ENCODE data around the gene ARHGAP6.
"Not testable (repeated sequence)": the region's sequence is repeated elsewhere in the genome, so short reads cannot be mapped to it uniquely, and the experiment has no call there.

ARHGAP6 gene

DNA sequence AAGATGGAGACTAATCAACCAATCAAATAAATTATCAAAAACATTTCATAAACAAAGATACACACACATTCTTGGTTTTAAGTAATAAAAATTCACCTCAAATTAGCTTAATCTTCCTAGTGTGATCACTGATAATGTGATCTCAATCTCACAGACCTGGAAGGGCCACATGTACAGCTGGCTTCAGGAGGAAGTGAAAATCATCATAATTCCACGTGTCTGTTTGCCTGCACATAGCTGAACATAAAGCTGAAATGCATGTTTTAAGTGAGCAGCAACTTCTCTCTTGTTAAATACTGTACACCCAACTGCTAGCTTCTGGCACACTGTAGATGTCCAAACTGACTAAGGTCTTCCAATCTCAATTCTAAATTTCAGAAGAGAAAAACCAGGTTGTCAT lies 53.8 kb downstream of the ARHGAP6 start:
- peaks cover 5% of the 10 kb centered on the region for H3K27me3 Mint-ChIP-seq

DNA sequence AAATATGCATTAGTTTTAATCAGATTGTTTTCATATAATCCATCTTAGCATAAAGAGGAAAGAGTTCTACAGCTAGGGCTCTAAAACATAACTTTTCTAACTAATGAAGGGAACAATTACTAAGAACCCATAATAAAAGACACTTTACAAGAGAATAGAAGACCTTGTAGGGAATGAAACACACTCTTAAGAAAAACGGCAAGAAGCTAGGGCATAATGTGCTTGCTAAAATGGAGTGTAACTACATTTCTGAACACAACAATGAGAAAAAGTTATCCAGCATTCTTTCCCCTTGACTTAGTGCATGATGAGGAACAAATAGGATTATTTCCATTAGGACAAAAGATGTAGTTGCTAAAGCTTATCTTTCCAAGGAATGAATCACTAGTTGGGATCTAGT lies 54.6 kb downstream of the ARHGAP6 start:
- Mint-ChIP-seq H3K9me3 (peaks cover 3% of the 10 kb centered on the region), H3K4me3 (no peak overlapping the region)

More for the DNA sequence above, 53.8 kb downstream of the ARHGAP6 start:
- no peaks in the 10 kb centered on the region for H3K4me1 Mint-ChIP-seq (ENCODE audit: low read depth)
- H3K9me3 Mint-ChIP-seq = peaks cover 3% of the 10 kb centered on the region
- no peaks in the 10 kb centered on the region for H3K36me3 Mint-ChIP-seq (ENCODE audit: low read depth)
- H3K4me3 Mint-ChIP-seq = no peak overlapping the region
- H3K27ac Mint-ChIP-seq = no peak overlapping the region

DNA sequence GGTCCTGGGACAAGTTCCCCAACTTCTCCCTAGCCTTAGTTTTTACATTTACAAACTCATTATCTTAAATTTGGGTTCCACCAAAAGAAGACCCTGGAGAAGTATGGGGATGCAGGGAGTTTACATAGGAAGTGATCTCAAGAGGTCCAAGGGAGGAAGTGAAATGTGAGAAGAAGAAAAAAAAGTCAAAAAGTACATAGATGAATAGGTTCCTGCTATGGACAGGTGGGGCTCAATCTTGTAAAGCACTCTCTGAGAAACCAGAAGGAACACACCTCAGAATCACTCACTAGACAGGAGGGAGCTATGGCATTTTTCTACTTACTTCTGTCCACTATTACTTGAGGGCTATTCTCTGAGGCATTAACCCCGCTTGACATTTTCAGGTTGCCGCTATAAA lies 56.6 kb downstream of the ARHGAP6 start:
- Mint-ChIP-seq H3K4me1 (ENCODE audit: low read depth) (no peaks in the 10 kb centered on the region), H3K27me3 (no peaks in the 10 kb centered on the region), H3K9me3 (no peaks in the 10 kb centered on the region), H3K27ac (no peak overlapping the region), H3K36me3 (ENCODE audit: low read depth) (no peaks in the 10 kb centered on the region), H3K4me3 (no peak overlapping the region)

More for the DNA sequence above, 54.6 kb downstream of the ARHGAP6 start:
- no peak overlapping the region for H3K27ac Mint-ChIP-seq
- peaks cover 5% of the 10 kb centered on the region for H3K27me3 Mint-ChIP-seq
- no peaks in the 10 kb centered on the region for H3K36me3 Mint-ChIP-seq (ENCODE audit: low read depth)
- H3K4me1 Mint-ChIP-seq (ENCODE audit: low read depth) = no peaks in the 10 kb centered on the region

DNA sequence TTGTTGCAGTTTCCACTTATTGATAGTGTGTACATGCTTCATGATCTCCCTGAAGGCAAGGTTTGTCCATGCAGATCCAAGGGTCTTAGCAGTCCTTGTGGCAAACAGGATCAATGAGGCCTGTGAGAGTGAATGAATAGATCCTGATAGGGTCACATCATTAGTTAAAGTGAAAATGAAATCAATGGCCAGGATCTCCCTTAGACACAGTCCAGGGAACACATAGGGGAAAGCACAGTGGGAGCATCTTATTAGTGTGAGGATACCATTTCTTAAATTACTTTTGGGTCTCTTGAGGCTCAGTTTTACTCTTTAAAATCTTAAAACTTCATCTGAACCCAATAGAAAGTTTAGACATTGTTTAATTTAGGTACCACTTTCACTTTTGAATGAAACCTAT lies 59.3 kb downstream of the ARHGAP6 start:
- Mint-ChIP-seq H3K27me3 (no peaks in the 10 kb centered on the region), H3K4me1 (ENCODE audit: low read depth) (no peaks in the 10 kb centered on the region), H3K27ac (no peak overlapping the region), H3K36me3 (ENCODE audit: low read depth) (no peaks in the 10 kb centered on the region), H3K9me3 (no peaks in the 10 kb centered on the region), H3K4me3 (no peak overlapping the region)

DNA sequence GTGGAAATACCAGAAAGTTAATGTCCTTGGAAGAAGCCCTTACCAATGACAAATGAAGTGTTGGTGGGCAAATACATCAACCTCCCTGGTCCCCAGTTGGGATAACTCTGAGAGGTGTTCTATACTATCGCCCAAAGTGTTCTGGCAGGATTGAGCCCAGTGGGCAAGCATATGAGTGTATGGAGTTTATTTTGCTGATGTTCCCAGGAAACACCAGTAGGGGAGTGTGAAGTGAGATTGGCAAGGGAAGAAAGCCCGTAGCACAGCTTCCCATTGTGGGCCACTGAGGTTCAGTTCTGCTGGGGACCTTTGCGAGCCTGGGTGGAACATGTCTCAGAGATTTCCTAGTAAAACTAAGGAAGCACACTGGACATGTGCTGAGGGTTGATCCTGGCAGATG lies 65.1 kb downstream of the ARHGAP6 start:
- Mint-ChIP-seq H3K9me3 (no peaks in the 10 kb centered on the region), H3K27ac (no peak overlapping the region), H3K4me1 (ENCODE audit: low read depth) (no peaks in the 10 kb centered on the region), H3K4me3 (no peak overlapping the region), H3K27me3 (no peaks in the 10 kb centered on the region), H3K36me3 (ENCODE audit: low read depth) (no peaks in the 10 kb centered on the region)

DNA sequence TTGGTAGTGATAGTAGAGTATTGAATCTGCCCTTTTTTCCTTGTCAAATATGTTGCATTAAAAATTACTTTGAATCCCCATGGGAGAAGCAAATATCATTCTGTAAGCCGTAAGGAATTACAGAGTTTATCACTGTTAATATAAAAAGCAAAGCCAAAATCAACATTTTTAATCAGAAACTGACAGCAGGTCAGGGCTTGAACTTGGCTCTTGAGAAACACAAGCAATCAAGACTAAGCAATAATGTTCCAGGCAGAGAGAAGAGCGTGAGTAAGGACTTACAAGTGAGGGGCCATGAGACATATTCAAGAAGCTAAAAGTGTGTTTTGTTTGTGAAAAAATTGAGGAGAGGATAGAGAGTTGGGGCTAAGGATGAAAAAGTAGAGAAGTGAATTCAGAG lies 68.2 kb downstream of the ARHGAP6 start:
- Mint-ChIP-seq H3K27ac (no peak overlapping the region), H3K9me3 (no peaks in the 10 kb centered on the region), H3K4me3 (no peak overlapping the region), H3K27me3 (no peaks in the 10 kb centered on the region), H3K4me1 (ENCODE audit: low read depth) (no peaks in the 10 kb centered on the region), H3K36me3 (ENCODE audit: low read depth) (no peaks in the 10 kb centered on the region)

DNA sequence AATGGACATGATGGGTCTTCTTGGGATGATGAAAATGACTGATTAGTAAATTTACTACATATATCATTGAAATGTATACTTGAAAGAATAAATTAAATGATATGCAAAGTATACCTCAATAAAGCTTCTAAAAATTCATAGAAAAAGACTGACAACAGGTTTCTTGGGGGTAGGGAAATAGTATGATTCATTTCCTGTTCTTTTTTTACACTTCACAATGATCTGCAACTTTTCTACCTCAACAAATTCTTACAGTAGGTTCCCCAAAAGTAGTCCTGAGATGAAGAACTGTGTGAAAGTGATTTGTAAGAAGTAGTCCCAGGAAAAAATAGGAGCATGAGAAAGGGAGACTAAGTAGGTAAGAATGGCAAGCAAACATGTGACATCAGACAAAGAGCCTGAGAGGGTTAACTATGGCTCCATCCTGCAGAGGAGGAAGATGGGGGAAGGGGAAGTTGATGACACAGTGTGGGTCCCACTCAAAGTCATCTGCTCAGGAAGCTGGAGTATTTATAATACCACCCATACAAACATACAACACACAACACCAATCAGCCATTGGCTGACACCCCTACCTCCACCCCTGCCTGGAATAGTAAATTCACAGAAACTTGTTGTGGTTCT lies 73.9 kb downstream of the ARHGAP6 start:
- H3K27me3 Mint-ChIP-seq = no peaks in the 10 kb centered on the region
- H3K36me3 Mint-ChIP-seq (ENCODE audit: low read depth) = no peaks in the 10 kb centered on the region
- no peaks in the 10 kb centered on the region for H3K9me3 Mint-ChIP-seq
- peaks cover 17% of the 10 kb centered on the region for H3K4me1 Mint-ChIP-seq (ENCODE audit: low read depth)
- no peak overlapping the region for H3K4me3 Mint-ChIP-seq
- peak overlapping the region; percentile 85 for H3K27ac Mint-ChIP-seq

DNA sequence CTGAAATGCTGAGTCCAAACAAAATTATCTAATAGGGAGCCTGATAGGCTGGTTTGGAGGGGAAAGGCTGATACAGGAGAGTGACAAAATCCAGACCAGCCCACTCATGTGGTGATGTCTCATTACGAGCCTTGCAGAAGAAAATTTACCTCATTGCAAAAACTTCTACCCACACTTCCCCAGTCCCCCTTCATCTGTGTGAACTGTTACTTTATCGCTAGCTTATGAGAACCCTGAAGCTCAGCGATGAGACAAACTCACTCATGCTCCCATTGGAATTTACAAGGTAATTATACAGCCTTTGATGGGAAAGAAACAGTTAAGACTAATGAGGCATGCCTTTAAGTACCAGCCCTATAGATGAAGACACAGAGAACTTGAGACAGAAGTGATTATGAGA lies 76.1 kb downstream of the ARHGAP6 start:
- no peaks in the 10 kb centered on the region for H3K36me3 Mint-ChIP-seq (ENCODE audit: low read depth)
- H3K27me3 Mint-ChIP-seq = no peaks in the 10 kb centered on the region
- no peak overlapping the region for H3K27ac Mint-ChIP-seq
- peaks cover 17% of the 10 kb centered on the region for H3K4me1 Mint-ChIP-seq (ENCODE audit: low read depth)
- no peak overlapping the region for H3K4me3 Mint-ChIP-seq
- no peaks in the 10 kb centered on the region for H3K9me3 Mint-ChIP-seq

DNA sequence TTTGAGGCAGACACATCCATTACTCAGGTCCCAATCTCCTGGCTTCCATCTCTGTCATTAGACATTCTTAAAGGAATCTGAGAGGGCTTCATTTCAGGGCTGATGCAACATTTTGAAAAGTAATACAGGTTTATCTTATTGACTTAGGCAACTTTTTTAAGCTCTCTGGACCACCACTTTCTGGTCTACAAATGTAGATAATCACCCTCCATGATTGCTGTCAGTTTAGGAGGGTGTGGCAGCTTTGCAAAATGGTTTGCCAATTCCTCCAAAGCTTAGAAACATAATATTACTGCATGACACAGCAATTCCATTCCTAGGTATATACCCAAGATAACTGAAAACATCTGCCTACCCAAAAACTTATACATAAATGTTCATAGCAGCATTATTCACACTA lies 77.6 kb downstream of the ARHGAP6 start:
- peaks cover 17% of the 10 kb centered on the region for H3K4me1 Mint-ChIP-seq (ENCODE audit: low read depth)
- H3K4me3 Mint-ChIP-seq = no peak overlapping the region
- no peaks in the 10 kb centered on the region for H3K9me3 Mint-ChIP-seq
- H3K27ac Mint-ChIP-seq = no peak overlapping the region
- H3K27me3 Mint-ChIP-seq = no peaks in the 10 kb centered on the region
- H3K36me3 Mint-ChIP-seq (ENCODE audit: low read depth) = no peaks in the 10 kb centered on the region

DNA sequence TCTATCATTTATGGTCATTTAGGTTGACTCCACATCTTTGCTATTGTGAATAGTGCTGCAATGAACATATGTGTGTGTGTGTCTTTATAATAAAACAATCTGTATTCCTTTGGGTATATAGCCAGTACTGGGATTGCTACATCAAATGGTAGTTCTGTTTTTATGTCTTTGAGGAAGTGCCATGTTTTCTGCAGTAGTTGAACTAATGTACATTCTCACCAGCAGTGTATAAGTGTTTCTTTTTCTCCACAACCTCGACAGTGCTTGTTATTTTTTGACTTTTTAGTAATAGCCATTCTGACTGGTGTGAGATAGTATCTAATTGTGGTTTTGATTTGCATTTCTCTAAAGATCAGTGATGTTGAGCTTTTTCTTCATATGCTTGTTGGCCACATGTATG lies 80.5 kb downstream of the ARHGAP6 start:
- no peaks in the 10 kb centered on the region for H3K36me3 Mint-ChIP-seq (ENCODE audit: low read depth)
- H3K9me3 Mint-ChIP-seq = no peaks in the 10 kb centered on the region
- no peak overlapping the region for H3K4me3 Mint-ChIP-seq
- peaks cover 8% of the 10 kb centered on the region for H3K4me1 Mint-ChIP-seq (ENCODE audit: low read depth)
- no peak overlapping the region for H3K27ac Mint-ChIP-seq
- H3K27me3 Mint-ChIP-seq = no peaks in the 10 kb centered on the region

DNA sequence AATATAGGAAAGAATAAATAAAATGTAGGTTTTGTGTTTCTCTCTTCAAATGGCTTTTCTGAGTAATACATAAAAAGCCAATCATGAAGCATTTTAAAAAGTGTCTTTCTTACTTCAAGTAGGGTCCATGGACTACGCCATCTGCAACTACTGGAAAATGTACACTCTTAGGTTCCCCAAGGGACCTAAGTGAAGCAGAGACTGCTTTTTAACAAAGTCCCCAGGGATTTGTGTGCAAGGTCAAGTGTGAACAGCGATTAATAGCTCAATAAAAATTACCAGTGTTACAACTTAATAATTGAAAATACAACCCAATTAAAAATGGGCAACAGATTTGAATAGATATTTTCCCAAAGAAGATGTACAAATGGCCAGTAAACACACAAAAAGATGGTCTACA lies 84.9 kb downstream of the ARHGAP6 start:
- H3K4me3 Mint-ChIP-seq = no peak overlapping the region
- no peaks in the 10 kb centered on the region for H3K9me3 Mint-ChIP-seq
- no peak overlapping the region for H3K27ac Mint-ChIP-seq
- H3K27me3 Mint-ChIP-seq = peaks cover 4% of the 10 kb centered on the region
- H3K36me3 Mint-ChIP-seq (ENCODE audit: low read depth) = no peaks in the 10 kb centered on the region
- H3K4me1 Mint-ChIP-seq (ENCODE audit: low read depth) = peaks cover 6% of the 10 kb centered on the region

DNA sequence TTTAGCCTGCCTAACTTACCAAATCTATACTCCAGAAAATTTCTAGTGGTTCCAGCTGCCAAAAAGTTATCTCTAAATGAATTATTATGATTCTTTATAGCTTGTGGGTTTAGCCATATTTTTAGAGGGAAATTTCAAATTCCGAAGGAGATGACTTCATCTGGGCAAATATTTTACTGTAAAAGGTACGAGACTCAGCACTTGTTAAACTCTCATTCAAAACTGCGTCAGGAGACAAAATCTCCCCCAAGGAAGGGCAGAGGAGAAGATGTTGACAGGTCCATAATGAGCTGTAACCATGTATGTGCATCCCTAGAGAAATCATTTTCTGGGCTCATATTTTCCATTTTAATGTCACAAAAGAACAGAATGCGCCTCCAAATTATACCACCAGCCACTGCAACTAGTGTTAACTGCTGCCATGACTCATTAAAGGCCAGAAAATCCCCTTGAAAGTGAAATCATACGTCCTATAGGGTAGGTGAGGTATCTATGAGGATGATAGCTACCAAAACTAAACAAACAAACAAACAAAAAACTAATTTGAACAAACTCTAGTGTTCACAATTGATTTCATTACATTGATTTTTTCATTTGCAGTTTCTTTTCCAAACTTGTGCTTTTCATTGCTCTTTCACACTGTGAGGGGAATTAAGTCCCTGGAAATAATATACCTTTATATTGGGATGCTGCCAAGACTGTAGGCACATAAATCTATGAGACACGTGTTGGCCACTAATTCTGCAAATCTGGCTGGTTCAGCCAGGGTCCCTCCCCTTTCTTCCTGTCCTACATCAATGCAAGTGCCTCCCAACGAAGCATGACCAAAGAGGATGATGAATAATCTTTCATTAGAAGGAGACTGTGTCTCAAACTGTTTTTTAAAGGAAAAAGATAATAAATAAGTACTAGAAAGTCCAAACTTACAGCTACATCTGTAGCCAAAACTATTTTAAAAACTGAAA lies 85.8 kb downstream of the ARHGAP6 start:
- H3K4me1 Mint-ChIP-seq (ENCODE audit: low read depth) = peaks cover 6% of the 10 kb centered on the region
- H3K27ac Mint-ChIP-seq = no peak overlapping the region
- H3K27me3 Mint-ChIP-seq = peaks cover 4% of the 10 kb centered on the region
- H3K36me3 Mint-ChIP-seq (ENCODE audit: low read depth) = no peaks in the 10 kb centered on the region
- no peak overlapping the region for H3K4me3 Mint-ChIP-seq
- no peaks in the 10 kb centered on the region for H3K9me3 Mint-ChIP-seq

DNA sequence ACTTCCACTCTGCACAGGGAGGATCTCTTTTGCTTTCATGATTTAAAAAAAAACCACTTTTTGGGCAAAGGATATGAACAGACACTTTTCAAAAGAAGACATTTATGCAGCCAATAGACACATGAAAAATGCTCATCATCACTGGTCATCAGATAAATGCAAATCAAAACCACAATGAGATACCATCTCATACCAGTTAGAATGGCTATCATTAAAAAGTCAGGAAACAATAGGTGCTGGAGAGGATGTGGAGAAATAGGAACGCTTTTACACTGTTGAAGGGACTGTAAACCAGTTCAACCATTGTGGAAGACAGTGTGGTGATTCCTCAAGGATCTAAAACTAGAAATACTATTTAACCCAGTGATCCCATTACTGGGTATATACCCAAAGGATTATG lies 87.4 kb downstream of the ARHGAP6 start:
- not testable (repeated sequence) for H3K4me1 Mint-ChIP-seq (ENCODE audit: low read depth); H3K36me3 Mint-ChIP-seq (ENCODE audit: low read depth); H3K27ac Mint-ChIP-seq; H3K27me3 Mint-ChIP-seq; H3K4me3 Mint-ChIP-seq; H3K9me3 Mint-ChIP-seq

DNA sequence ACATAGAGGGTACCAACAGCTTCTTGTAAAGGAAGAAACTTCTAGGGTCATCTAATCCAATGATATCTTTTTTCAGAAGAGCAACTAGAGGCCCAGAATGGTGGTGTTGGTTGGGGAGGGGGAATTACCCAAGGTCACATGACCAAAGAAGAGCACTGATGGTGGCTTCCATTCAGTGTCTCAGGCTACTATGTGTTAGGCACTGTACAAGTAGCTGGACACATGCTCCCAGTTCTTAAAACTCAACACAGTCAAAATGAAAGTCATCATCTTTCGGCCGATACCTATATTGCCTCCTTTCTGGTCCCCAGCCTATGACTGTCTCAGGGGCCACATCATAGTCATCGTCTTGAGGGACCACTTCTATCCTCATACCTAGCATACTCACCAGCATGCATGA lies 88.1 kb downstream of the ARHGAP6 start:
- H3K27me3 Mint-ChIP-seq = peaks cover 4% of the 10 kb centered on the region
- no peaks in the 10 kb centered on the region for H3K9me3 Mint-ChIP-seq
- H3K36me3 Mint-ChIP-seq (ENCODE audit: low read depth) = no peaks in the 10 kb centered on the region
- H3K4me1 Mint-ChIP-seq (ENCODE audit: low read depth) = peaks cover 6% of the 10 kb centered on the region
- H3K27ac Mint-ChIP-seq = no peak overlapping the region
- H3K4me3 Mint-ChIP-seq = no peak overlapping the region

DNA sequence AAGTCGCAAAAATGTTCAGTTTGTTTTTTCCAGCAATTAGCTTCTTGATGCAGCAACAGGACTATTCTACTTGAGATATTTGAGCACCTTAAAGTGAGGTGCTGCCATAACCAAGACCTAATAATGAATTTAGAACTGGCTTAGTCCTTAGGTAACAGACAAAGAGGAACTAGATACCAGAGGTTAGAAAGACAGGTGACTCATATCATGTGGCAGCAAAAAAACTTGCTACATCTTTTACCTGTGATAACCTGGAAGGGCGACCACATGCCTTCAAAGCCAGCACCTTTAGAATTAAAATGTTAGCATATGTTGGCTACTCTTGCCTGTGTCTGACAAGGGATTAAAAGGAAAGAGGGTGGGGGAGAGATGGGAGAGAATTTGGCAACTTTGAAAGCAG lies 90.4 kb downstream of the ARHGAP6 start:
- no peaks in the 10 kb centered on the region for H3K36me3 Mint-ChIP-seq (ENCODE audit: low read depth)
- H3K4me1 Mint-ChIP-seq (ENCODE audit: low read depth) = peaks cover 6% of the 10 kb centered on the region
- H3K4me3 Mint-ChIP-seq = no peak overlapping the region
- H3K9me3 Mint-ChIP-seq = no peaks in the 10 kb centered on the region
- H3K27me3 Mint-ChIP-seq = peaks cover 4% of the 10 kb centered on the region
- no peak overlapping the region for H3K27ac Mint-ChIP-seq

All from stimulated activated naive CD8-positive, alpha-beta T cell treated with anti-CD3 and anti-CD28 coated beads, Interleukin-15, Interleukin-2, amounts not matched to agents 100 ng/mL and 50 ng/mL, for 24 hours (primary cell).